ENCODE measurements around the gene ACYP1. TPM values are rescaled to one million over a fixed set of nuclear protein-coding genes. Genes with fewer than 3 reads are reported as not detected.

Gene ACYP1
- total and polyA plus RNA-seq, 2 donors (not counting 3 experiments of a cell fraction or from before 2014, with no cell fraction given), result 30.2 to 37.5 TPM

DNA sequence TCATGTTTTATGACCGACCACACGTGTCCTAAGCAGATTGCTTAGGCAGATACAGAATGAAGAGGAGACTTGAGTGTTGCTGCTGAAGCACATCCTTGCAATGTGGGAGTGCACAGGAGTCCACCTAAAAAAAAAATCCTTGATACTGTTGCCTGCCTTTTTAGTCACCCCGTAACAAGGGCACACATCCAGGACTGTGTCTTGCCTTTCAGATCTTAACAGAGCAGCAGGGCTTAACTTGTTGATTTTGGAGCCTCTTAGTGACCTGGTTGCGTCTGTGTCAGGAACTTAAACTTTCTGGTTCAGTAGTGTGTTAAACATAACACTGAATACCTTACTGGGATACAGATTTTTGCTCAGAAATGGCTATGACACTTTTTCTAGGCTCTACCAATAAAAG lies 54.6 kb downstream of the ACYP1 start:
- Histone ChIP-seq H3K4me1 (ENCODE audit: control insufficient read depth, extremely low read depth, insufficient read depth, low read length) (peaks cover 26% of the 10 kb centered on the region), H3K9me3 (replicated peaks; ENCODE audit: control insufficient read depth, insufficient read depth, low read length) (no peaks in the 10 kb centered on the region), H3K4me2 (ENCODE audit: insufficient read depth, low read length) (no peak overlapping the region), H3K9me1 (replicated peaks; ENCODE audit: control insufficient read depth, extremely low read depth, insufficient read depth, low read length) (no peaks in the 10 kb centered on the region), H3K9ac (replicated peaks; ENCODE audit: extremely low read depth, insufficient read depth, low read length) (no peak overlapping the region), H3K27ac (ENCODE audit: insufficient read depth, low read depth, low read length) (no peak overlapping the region), H3K4me3 (replicated peaks in 1 of 3; ENCODE audit: insufficient read depth in 1 of 3, low read depth in 1 of 3, low read length in 3 of 3) (no peak overlapping the region), H3K36me3 (ENCODE audit: control insufficient read depth in 2 of 2, extremely low read depth in 1 of 2, insufficient read depth in 2 of 2, low read length in 2 of 2) (peaks cover 19 to 28% of the 10 kb centered on the region in 2 experiments), H4K20me1 (replicated peaks; ENCODE audit: control insufficient read depth, extremely low read depth, insufficient read depth, low read length) (no peaks in the 10 kb centered on the region), H3K79me2 (ENCODE audit: control insufficient read depth, insufficient read depth, low read length) (peaks cover 22% of the 10 kb centered on the region), H2AFZ (ENCODE audit: low read depth, low read length) (no peak overlapping the region), H3K27me3 (ENCODE audit: control insufficient read depth in 2 of 2, insufficient read depth in 2 of 2, low read length in 2 of 2) (no peaks in the 10 kb centered on the region)
- dilution Hi-C loops (cut with MboI; ENCODE audit: extremely low pct_ligation_motif_present, low sequenced_read_pairs), result no loop called here
- no peak for FAIRE-seq
- BruUV-seq (replicated peaks), result no TSS peak
- intact Hi-C loops (cut with micrococcal nuclease), result no loop called here
- DNase-seq (ENCODE audit: low read depth, low spot score), result no peak
- TF ChIP-seq JUN (IDR thresholded peaks at IDR 0.05; ENCODE audit: borderline replicate concordance, insufficient read depth, insufficient read length, low read depth) (no peak), EZH2 (IDR thresholded peaks at IDR 0.05; ENCODE audit: borderline replicate concordance, low read depth, low read length, severe bottlenecking) (no peak), MYC (IDR thresholded peaks at IDR 0.05; ENCODE audit: low read depth, low read length) (no peak), FOS (IDR thresholded peaks at IDR 0.05; ENCODE audit: borderline replicate concordance, insufficient read depth, low read length) (no peak)
- ChIA-PET POLR2A (no interaction called here), CTCF (interaction anchor here (0.9 kb wide), 1 partner anchor 16 kb away, joined by 5 read pairs; no protein-coding TSS in a partner anchor)

DNA sequence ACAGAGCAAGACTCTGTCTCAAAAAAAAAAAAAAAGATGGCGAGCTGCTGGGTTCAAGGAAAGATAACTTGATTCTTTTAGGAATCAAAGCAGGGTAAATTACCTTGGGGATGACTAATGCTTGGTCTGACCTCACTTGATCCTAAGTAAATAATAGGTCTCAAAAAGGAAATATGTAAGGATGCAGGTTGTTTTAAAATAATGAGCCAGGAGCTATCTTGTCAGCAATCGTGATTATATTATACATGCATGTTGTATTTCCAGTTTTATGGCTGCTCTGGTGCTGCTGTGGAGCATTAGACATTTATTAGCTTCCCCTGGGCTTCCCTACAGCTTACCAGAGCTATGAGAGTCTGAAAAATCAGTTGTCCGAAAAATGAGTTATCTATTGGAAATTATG lies 58.5 kb downstream of the ACYP1 start:
- Histone ChIP-seq H3K27me3 (ENCODE audit: control insufficient read depth in 2 of 2, insufficient read depth in 2 of 2, low read length in 2 of 2) (no peaks in the 10 kb centered on the region), H3K9me3 (replicated peaks; ENCODE audit: control insufficient read depth, insufficient read depth, low read length) (no peaks in the 10 kb centered on the region), H3K79me2 (ENCODE audit: control insufficient read depth, insufficient read depth, low read length) (peaks cover 37% of the 10 kb centered on the region), H3K9me1 (replicated peaks; ENCODE audit: control insufficient read depth, extremely low read depth, insufficient read depth, low read length) (no peaks in the 10 kb centered on the region), H3K4me3 (replicated peaks in 1 of 3; ENCODE audit: insufficient read depth in 1 of 3, low read depth in 1 of 3, low read length in 3 of 3) (no peak overlapping the region), H3K36me3 (ENCODE audit: control insufficient read depth in 2 of 2, extremely low read depth in 1 of 2, insufficient read depth in 2 of 2, low read length in 2 of 2) (peaks cover 19 to 25% of the 10 kb centered on the region in 2 experiments), H3K9ac (replicated peaks; ENCODE audit: extremely low read depth, insufficient read depth, low read length) (no peak overlapping the region), H2AFZ (ENCODE audit: low read depth, low read length) (no peak overlapping the region), H3K27ac (ENCODE audit: insufficient read depth, low read depth, low read length) (no peak overlapping the region), H4K20me1 (replicated peaks; ENCODE audit: control insufficient read depth, extremely low read depth, insufficient read depth, low read length) (no peaks in the 10 kb centered on the region), H3K4me1 (ENCODE audit: control insufficient read depth, extremely low read depth, insufficient read depth, low read length) (peaks cover 26% of the 10 kb centered on the region), H3K4me2 (ENCODE audit: insufficient read depth, low read length) (no peak overlapping the region)
- dilution Hi-C loops (cut with MboI; ENCODE audit: extremely low pct_ligation_motif_present, low sequenced_read_pairs) (no loop called here), intact Hi-C loops (cut with micrococcal nuclease) (no loop called here)
- TF ChIP-seq, protein P1, sequence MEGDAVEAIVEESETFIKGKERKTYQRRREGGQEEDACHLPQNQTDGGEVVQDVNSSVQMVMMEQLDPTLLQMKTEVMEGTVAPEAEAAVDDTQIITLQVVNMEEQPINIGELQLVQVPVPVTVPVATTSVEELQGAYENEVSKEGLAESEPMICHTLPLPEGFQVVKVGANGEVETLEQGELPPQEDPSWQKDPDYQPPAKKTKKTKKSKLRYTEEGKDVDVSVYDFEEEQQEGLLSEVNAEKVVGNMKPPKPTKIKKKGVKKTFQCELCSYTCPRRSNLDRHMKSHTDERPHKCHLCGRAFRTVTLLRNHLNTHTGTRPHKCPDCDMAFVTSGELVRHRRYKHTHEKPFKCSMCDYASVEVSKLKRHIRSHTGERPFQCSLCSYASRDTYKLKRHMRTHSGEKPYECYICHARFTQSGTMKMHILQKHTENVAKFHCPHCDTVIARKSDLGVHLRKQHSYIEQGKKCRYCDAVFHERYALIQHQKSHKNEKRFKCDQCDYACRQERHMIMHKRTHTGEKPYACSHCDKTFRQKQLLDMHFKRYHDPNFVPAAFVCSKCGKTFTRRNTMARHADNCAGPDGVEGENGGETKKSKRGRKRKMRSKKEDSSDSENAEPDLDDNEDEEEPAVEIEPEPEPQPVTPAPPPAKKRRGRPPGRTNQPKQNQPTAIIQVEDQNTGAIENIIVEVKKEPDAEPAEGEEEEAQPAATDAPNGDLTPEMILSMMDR (IDR thresholded peaks at IDR 0.05; ENCODE audit: extremely low read depth in 1 of 2, insufficient read depth in 1 of 2, low read depth in 1 of 2, low read length in 2 of 2), result no peak
- TF ChIP-seq FOS (IDR thresholded peaks at IDR 0.05; ENCODE audit: borderline replicate concordance, insufficient read depth, low read length), result peak; percentile 6
- FAIRE-seq, result no peak
- no peak for DNase-seq (ENCODE audit: low read depth, low spot score)
- ChIA-PET POLR2A (no interaction called here), CTCF (interaction anchor here (1.1 to 2.1 kb wide), 3 partner anchors 13 to 83 kb away, joined by 3 to 10 read pairs (median 7); no protein-coding TSS in a partner anchor)
- no TSS peak for BruUV-seq (replicated peaks)
